Liver (tissue), 9 donors: ENCODE results near the gene NAE1. TPM values are rescaled to one million over a fixed set of nuclear protein-coding genes. Genes with fewer than 3 reads are reported as not detected.

Experiments
- DNase-seq: peaks from one replicate; pipeline ENCODE4 v3.0.0-alpha.2; 2017; ENCODE audit warnings: low spot score
- H3K27ac ChIP-seq, 2 donors: one replicate each; pipeline ENCODE4 v1.7.0; 2013; ENCODE audit warnings: inconsistent platforms in 2 of 2, low read length in 2 of 2, control low read depth in 1 of 2, low read depth in 1 of 2, mild to moderate bottlenecking in 1 of 2
- H3K27me3 ChIP-seq, 4 donors: one replicate each; pipeline versions ENCODE4 v1.6.1 to v1.7.0; 2013; ENCODE audit warnings: low read length in 3 of 4, inconsistent platforms in 1 of 4, mild to moderate bottlenecking in 1 of 4, moderate library complexity in 1 of 4; ENCODE audit not compliant: control insufficient read depth in 4 of 4, insufficient read depth in 4 of 4
- H3K36me3 ChIP-seq, 4 donors: one replicate each; pipeline versions ENCODE4 v1.6.1 to v1.7.0; 2013; ENCODE audit warnings: low read length in 3 of 4, mild to moderate bottlenecking in 3 of 4, low read depth in 1 of 4, moderate library complexity in 1 of 4; ENCODE audit not compliant: control insufficient read depth in 4 of 4, insufficient read depth in 3 of 4
- H3K4me1 ChIP-seq, 4 donors: one replicate each; pipeline versions ENCODE4 v1.6.1 to v1.7.0; 2013; ENCODE audit warnings: low read length in 3 of 4, mild to moderate bottlenecking in 3 of 4, moderate library complexity in 1 of 4; ENCODE audit not compliant: control insufficient read depth in 4 of 4, insufficient read depth in 4 of 4
- H3K4me3 ChIP-seq, 3 donors: one replicate each; pipeline versions ENCODE4 v1.6.1 to v1.7.0; 2013; ENCODE audit warnings: low read length in 3 of 3, control low read depth in 1 of 3, low read depth in 1 of 3, mild to moderate bottlenecking in 1 of 3
- H3K9ac ChIP-seq, 2 donors: one replicate each; pipeline ENCODE4 v1.7.0; 2013; ENCODE audit warnings: low read length in 2 of 2, mild to moderate bottlenecking in 2 of 2, moderate library complexity in 2 of 2, control low read depth in 1 of 2, low read depth in 1 of 2
- H3K9me3 ChIP-seq, 4 donors: one replicate each; pipeline versions ENCODE4 v1.6.1 to v1.7.0; 2013; ENCODE audit warnings: low read length in 3 of 4; ENCODE audit not compliant: control insufficient read depth in 4 of 4
- ATF3 ChIP-seq: IDR thresholded peaks from 2 replicates; pipeline ENCODE4 v1.6.1; 2016; ENCODE audit warnings: antibody characterized with exemption
- CTCF ChIP-seq: fragments of 150-350 bp; IDR thresholded peaks from 2 replicates; pipeline ENCODE4 v1.5.1; 2017; ENCODE audit warnings: improper control_type of control experiment, low read depth, low read length; ENCODE audit not compliant: missing input control
- EGR1 ChIP-seq, 2 donors: IDR thresholded peaks; 2 replicates each; pipeline ENCODE4 v1.6.1; 2016 to 2018; ENCODE audit warnings: antibody characterized with exemption in 2 of 2, low read depth in 2 of 2
- FOXA1 ChIP-seq: IDR thresholded peaks from 2 replicates; pipeline ENCODE4 v1.6.1; 2016; ENCODE audit warnings: antibody characterized with exemption
- FOXA2 ChIP-seq: IDR thresholded peaks from 2 replicates; pipeline ENCODE4 v1.6.1; 2016; ENCODE audit warnings: antibody characterized with exemption
- GABPA ChIP-seq, 2 donors: IDR thresholded peaks in 1 of 2; conservative IDR thresholded peaks in 1 of 2; 2 replicates each; pipeline ENCODE4 v1.6.1; 2016; ENCODE audit warnings: antibody characterized with exemption in 2 of 2, mild to moderate bottlenecking in 1 of 2, moderate library complexity in 1 of 2
- HNF4A ChIP-seq, 2 donors: conservative IDR thresholded peaks; 2 replicates each; pipeline ENCODE4 v1.6.1; 2016; ENCODE audit warnings: antibody characterized with exemption in 2 of 2, mild to moderate bottlenecking in 2 of 2
- HNF4G ChIP-seq: IDR thresholded peaks from 2 replicates; pipeline ENCODE4 v1.6.1; 2016; ENCODE audit warnings: antibody characterized with exemption
- JUND ChIP-seq, 2 donors: IDR thresholded peaks; 2 replicates each; pipeline ENCODE4 v1.6.1; 2016; ENCODE audit warnings: antibody characterized with exemption in 2 of 2
- MAX ChIP-seq: IDR thresholded peaks from 2 replicates; pipeline ENCODE4 v1.6.1; 2016; ENCODE audit warnings: antibody characterized with exemption
- NR2F2 ChIP-seq: IDR thresholded peaks from 2 replicates; pipeline ENCODE4 v1.6.1; 2016; ENCODE audit warnings: antibody characterized with exemption
- RAD21 ChIP-seq, 2 donors: IDR thresholded peaks; 2 replicates each; pipeline ENCODE4 v1.6.1; 2016; ENCODE audit warnings: antibody characterized with exemption in 2 of 2, mild to moderate bottlenecking in 2 of 2
- REST ChIP-seq: IDR thresholded peaks from 2 replicates; pipeline ENCODE4 v1.6.1; 2016; ENCODE audit warnings: antibody characterized with exemption, mild to moderate bottlenecking
- RXRA ChIP-seq, 2 donors: IDR thresholded peaks; 2 replicates each; pipeline ENCODE4 v1.6.1; 2017 to 2018; ENCODE audit warnings: antibody characterized with exemption in 2 of 2, mild to moderate bottlenecking in 1 of 2
- SP1 ChIP-seq: IDR thresholded peaks from 2 replicates; pipeline ENCODE4 v1.6.1; 2018; ENCODE audit warnings: antibody characterized with exemption, mild to moderate bottlenecking
- TAF1 ChIP-seq: conservative IDR thresholded peaks from 2 replicates; pipeline ENCODE4 v1.6.1; 2016; ENCODE audit warnings: antibody characterized with exemption, mild to moderate bottlenecking
- YY1 ChIP-seq: IDR thresholded peaks from 2 replicates; pipeline ENCODE4 v1.6.1; 2016; ENCODE audit warnings: antibody characterized with exemption, mild to moderate bottlenecking
- WGBS: extraction: QIAGEN DNeasy Blood & Tissue Kit; methylation state at CpG from one replicate; pipeline ENCODE4 v1.1.7; 2013; 5-methylcytosine and 5-hydroxymethylcytosine counted together
- polyA plus RNA-seq, 2 donors: library from polyadenylated mRNA; stranded (reverse) in 1 of 2; unstranded in 1 of 2; fragments of 200-250 nt in 1 of 2; fragments of >200 nt in 1 of 2; fragmentation: Nextera tagmentation in 1 of 2; extraction: Ambion mirVana in 1 of 2; gene quantifications; one replicate each; pipeline versions ENCODE4 v1.2.1 to v1.2.3, GENCODE V29; 2013 to 2015
- total RNA-seq, 2 donors: library from RNA; depleted of rRNA; stranded (reverse); fragments of >200 nt; gene quantifications; one replicate each; pipeline ENCODE4 v1.2.3, GENCODE V29; 2014
- donor health status: healthy.
- donor health status: healthy.
- donor health status: healthy.
- donor health status: healthy.
- donor health status: healthy.

NAE1 gene
- total and polyA plus RNA-seq, 4 donors, result 12.3 to 26.4 (median 23.9) TPM

DNA sequence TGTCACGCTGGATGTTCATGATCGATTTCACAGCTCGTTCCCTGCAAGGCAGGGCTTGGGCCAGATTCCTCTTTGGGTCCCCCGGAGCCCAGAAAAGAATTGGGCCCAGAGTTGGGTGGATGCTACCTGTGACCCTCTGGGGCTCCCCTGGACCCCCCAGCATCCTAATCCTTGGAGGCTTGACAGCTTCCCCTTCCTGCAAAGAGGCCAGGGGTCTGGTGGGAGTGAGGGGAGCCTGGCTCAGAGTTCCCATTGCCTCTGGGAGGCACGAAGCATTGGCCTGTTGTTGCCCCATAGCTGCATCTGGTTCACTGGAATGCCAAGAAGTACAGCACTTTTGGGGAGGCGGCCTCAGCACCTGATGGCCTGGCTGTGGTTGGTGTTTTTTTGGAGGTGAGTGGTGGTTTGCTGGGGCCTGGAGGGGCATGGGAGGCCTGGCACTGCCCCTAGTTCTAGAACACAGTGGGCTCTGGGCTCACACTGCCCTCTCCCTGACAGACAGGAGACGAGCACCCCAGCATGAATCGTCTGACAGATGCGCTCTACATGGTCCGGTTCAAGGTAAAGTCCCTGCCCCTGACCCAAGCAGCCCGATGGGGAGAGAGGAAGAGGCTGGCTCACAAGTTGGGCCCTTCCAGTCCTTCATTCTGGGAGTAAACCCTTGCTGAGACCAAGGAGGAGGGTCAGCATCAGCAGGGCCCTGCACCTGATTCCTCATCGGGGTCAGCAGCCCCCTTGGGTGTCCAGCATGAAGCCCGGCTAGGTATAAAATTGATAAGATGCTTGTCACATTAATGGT is 20.6 kb upstream of the NAE1 start:
- no peaks in the 10 kb centered on the region for H3K4me1 ChIP-seq
- no peaks in the 10 kb centered on the region for H3K27me3 ChIP-seq
- no peaks in the 10 kb centered on the region for H3K9me3 ChIP-seq
- no peak overlapping the region for H3K9ac ChIP-seq
- DNase-seq, result no peak
- H3K4me3 ChIP-seq, result no peak overlapping the region
- H3K27ac ChIP-seq, result no peak overlapping the region
- TF ChIP-seq MAX (no peak), RXRA (IDR thresholded peaks at IDR 0.05) (no peak), FOXA1 (no peak), TAF1 (no peak), HNF4G (no peak), REST (no peak), SP1 (no peak), NR2F2 (no peak), GABPA (IDR thresholded peaks at IDR 0.05 in 1 of 2, conservative IDR thresholded peaks at IDR 0.05 in 1 of 2) (no peak), HNF4A (conservative IDR thresholded peaks at IDR 0.05) (no peak), ATF3 (no peak), YY1 (no peak)
- WGBS, result 93% methylated on average over 13 of the region's 13 CpGs
- no peaks in the 10 kb centered on the region for H3K36me3 ChIP-seq

GRCh38 chr16:66850115-66850815 is 19.5 kb upstream of the NAE1 start:
- Histone ChIP-seq H3K9me3 (no peaks in the 10 kb centered on the region), H3K9ac (no peak overlapping the region), H3K36me3 (no peaks in the 10 kb centered on the region), H3K27ac (no peak overlapping the region), H3K4me1 (no peaks in the 10 kb centered on the region), H3K27me3 (peaks cover 0 to 4% (median 2%) of the 10 kb centered on the region in 4 donors), H3K4me3 (no peak overlapping the region)
- DNase-seq, result no peak
- WGBS, result 89% methylated on average over 14 of the region's 14 CpGs
- TF ChIP-seq ATF3 (no peak), MAX (no peak), TAF1 (no peak), RXRA (IDR thresholded peaks at IDR 0.05) (no peak), GABPA (IDR thresholded peaks at IDR 0.05 in 1 of 2, conservative IDR thresholded peaks at IDR 0.05 in 1 of 2) (no peak), FOXA1 (no peak), CTCF (no peak), FOXA2 (no peak), EGR1 (IDR thresholded peaks at IDR 0.05; ENCODE audit: low read depth in 2 of 2) (no peak), NR2F2 (no peak), SP1 (no peak), HNF4G (no peak), RAD21 (IDR thresholded peaks at IDR 0.05) (no peak), JUND (IDR thresholded peaks at IDR 0.05) (no peak), HNF4A (conservative IDR thresholded peaks at IDR 0.05) (no peak), REST (no peak), YY1 (no peak)
